ENCODE measurements around the gene ELL.

DNA sequence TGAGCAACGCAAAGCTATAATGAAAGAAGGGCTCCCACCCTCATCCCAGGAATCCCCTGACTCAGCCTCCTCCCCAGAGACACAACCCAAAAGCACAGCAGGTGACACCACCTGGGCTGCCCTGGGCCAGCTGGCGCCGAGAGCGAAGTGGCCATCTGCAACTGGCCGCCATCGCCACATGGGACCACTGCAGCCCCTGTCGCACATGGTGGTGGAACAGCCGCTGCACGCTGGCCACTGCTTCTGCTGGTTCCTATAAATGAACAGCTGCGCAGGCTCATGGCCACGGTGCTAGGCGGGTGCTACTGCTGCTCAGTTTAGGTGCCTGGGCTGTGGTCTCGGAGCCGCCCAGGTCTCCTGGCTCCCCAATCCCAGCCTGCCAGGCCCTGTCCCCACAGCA is 72.3 kb downstream of the ELL start:
- TF ChIP-seq, protein P1, sequence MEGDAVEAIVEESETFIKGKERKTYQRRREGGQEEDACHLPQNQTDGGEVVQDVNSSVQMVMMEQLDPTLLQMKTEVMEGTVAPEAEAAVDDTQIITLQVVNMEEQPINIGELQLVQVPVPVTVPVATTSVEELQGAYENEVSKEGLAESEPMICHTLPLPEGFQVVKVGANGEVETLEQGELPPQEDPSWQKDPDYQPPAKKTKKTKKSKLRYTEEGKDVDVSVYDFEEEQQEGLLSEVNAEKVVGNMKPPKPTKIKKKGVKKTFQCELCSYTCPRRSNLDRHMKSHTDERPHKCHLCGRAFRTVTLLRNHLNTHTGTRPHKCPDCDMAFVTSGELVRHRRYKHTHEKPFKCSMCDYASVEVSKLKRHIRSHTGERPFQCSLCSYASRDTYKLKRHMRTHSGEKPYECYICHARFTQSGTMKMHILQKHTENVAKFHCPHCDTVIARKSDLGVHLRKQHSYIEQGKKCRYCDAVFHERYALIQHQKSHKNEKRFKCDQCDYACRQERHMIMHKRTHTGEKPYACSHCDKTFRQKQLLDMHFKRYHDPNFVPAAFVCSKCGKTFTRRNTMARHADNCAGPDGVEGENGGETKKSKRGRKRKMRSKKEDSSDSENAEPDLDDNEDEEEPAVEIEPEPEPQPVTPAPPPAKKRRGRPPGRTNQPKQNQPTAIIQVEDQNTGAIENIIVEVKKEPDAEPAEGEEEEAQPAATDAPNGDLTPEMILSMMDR (IDR thresholded peaks at IDR 0.05; ENCODE audit: insufficient read depth, low read length) = no peak
- no peak for TF ChIP-seq POLR2AphosphoS5 (IDR thresholded peaks at IDR 0.05; ENCODE audit: low read depth)

Data from HL-60 (cell line).